HL-60/S4 treated with retinoic acid at 250 ng/mL for 4 days and 3 days (cell line): ENCODE data around the gene STX4.
"Not testable (repeated sequence)": the region's sequence is repeated elsewhere in the genome, so short reads cannot be mapped to it uniquely, and the experiment has no call there.

Experiments
- in situ Hi-C: fragments of 300-500 bp; cut with MboI; formaldehyde crosslinking; loops from 2 replicates; pipeline ENCODE4 v1.7.0; 2022; ENCODE audit warnings: low sequenced_read_pairs

The STX4 gene

DNA sequence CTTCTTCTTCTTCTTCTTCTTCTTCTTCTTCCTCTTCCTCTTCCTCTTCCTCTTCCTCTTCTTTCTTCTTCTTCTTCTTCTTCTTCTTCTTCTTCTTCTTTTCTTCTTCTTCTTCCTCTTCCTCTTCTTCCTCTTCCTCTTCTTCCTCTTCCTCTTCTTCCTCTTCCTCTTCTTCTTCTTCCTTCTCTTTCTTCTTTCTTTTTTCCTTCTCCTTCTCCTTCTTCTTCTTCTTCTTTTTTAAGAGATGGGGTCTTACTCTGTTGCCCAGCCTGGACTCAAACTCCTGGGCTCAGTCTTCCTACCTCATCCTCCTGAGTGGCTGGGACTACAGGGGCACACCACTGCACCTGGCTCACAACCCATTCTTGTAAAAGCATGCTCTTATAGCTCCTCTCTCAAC lies 20.1 kb upstream of the STX4 start:
- in situ Hi-C loops: not testable (repeated sequence)

DNA sequence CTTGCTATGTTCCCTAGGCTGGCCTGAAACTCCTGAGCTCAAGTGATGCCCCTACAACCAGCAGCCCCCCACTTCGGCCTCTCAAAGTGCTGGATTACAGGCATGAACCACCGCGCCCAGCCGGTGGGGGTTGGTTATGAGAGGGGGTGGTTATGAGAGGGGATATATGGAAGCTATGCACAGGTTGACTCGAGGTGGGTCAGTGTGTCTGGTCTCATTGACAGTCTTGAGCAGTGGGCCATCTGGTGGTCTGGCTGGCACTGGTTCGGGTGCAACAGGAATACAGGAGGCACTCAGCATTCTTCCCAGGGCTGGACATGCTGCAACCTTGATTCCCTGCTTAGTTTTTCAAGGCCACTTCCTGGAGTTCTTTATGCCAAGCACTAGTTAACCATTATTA lies 17.3 kb upstream of the STX4 start:
- in situ Hi-C loops: no loop called here

- in situ Hi-C loops: not testable (repeated sequence)
These were observed 15.6 kb upstream of the STX4 start for GRCh38 chr16:31017756-31018155.

DNA sequence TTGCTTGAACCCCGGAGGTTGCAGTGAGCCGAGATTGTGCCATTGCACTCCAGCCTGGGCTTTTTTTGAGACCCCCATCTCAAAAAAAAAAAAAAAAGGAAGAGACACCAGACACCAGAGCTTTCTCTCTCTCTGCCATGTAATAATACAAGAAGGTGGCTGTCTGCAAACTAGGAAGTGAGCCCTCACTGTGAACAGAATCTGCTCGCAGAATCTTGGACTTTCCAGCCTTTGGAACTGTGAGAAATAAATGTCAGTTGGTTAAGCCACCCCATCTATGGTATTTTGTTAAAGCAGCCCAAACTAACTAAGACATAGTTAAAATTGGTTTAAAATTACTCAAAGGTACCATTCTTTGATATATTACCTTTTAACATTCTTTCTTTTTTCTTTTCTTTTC lies 12.8 kb upstream of the STX4 start:
- in situ Hi-C loops: no loop called here

DNA sequence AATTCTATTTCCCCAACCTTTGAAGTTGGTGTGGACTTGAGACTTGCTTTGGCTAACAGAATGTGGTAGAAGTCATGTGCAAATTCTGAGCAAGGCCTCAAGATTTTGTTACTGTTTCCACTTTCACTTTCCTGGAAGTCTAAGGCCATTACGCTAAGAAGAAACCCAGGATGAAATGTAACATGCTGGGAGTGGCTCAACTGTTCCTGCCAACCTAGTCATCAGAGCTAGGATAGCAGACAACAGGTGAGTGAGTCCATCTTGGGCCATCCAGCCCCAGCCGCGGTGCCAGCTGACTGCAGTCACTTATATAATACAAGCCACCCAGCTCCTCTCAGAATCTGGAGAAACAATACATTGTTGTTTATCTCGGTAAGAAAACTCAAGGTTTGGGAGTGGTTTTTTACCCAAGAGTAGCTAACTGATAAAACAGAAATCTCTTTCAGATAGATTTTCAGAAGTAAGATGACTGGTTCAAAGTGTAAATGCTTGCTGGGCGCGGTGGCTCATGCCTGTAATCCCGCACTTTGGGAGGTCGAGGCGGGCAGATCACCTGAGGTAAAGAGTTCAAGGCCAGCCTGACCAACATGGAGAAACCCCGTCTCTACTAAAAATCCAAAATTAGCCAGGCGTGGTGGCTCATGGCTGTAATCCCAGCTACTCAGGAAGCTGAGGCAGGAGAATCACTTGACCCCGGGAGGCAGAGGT lies 10.7 kb upstream of the STX4 start:
- in situ Hi-C loops: no loop called here

GRCh38 chr16:31023252-31023602 lies 10.1 kb upstream of the STX4 start:
- in situ Hi-C loops: no loop called here

DNA sequence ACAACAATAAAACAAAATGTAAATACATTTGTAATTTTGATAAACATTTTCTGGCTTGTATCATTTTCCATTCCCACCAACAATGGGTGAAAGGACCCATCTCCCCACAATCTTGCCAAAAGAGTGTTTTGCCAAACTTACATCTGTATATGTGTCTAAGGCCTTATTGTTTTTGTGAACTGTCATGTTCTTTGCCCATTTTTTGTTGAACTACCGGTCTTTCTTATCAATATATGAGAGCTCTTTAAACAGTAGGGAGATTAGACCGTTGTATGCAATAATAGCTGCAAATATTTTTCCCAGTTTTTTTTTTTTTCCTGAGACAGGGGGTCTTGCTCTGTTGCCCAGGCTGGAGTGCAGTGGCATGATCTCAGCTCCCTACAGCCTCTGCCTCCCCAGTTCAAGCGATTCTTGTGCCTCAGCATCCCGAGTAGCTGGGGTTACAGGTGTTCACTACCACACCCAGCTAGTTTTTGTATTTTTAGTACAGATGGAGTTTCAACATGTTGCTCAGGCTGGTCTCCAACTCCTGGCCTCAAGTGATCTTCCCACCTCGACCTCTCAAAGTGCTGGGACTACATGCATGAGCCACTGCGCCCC lies 9.6 kb upstream of the STX4 start:
- in situ Hi-C loops: no loop called here

GRCh38 chr16:31025339-31025738 lies 8.0 kb upstream of the STX4 start:
- in situ Hi-C loops: no loop called here

DNA sequence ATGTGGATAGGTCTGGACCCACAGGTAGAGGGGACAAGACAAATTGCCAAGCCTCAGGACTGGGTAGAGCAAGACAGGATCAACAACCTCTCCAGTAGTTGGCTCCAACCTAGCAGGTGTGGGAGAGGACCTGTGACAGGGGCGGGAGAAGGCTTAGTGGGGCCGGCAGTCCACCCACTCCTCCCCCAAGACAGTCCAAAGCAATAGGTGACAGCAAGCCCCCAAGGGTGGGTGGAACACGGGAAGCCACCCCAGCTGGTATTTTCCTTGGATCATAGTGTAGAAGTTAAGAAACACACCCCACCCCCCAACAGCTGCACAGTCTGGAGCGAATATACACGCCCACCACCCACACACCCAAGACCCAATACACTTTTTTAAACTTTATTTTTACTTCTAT lies 4.1 kb upstream of the STX4 start:
- in situ Hi-C loops: no loop called here

DNA sequence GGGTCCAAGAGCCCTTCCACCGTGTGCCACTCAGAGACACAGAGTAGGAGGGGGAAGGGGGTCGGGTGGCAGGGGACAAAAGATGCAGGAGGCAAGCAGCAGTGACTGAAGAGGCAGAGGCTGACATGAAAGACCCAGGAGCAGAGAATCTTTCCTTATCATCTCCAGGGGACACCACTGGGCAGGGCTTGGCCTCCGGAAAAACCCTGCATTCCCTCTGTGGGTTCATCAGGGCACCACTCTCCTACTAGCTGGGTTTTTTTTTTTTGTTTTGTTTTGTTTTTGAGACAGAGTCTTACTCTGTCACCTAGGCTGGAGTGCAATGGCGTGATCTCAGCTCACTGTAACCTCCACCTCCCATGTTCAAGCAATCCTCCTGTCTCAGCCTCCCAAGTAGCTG lies 2.1 kb upstream of the STX4 start:
- in situ Hi-C loops: no loop called here

GRCh38 chr16:31033709-31034492 lies 543 bp downstream of the STX4 start:
- in situ Hi-C loops: no loop called here

- in situ Hi-C loops: no loop called here
These were observed 3.3 kb downstream of the STX4 start for GRCh38 chr16:31036691-31037090.

DNA sequence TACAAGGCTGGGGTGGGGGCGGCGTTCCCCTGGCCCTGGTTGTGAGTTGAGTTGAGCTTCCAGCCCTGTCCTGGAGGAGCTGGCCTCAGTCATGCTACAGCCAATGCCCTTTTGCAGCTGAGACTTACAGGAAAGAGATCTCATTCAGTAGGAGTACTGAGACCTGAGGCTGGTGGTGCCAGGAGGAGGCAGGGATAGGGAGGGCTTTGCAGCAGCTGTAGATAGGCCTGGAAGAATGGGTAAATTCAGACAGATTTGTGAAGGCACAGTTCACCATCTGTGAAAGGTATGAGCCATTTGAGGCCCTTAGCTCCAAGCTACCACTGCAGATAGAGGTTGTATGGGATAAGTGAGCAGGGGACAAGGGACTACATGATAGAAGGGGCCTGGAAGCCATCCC lies 5.6 kb downstream of the STX4 start:
- in situ Hi-C loops: no loop called here

GRCh38 chr16:31042866-31043265 lies 9.5 kb downstream of the STX4 start:
- in situ Hi-C loops: no loop called here

GRCh38 chr16:31043352-31043751 lies 10.0 kb downstream of the STX4 start:
- in situ Hi-C loops: no loop called here

- in situ Hi-C loops: no loop called here
These were observed 10.6 kb downstream of the STX4 start for GRCh38 chr16:31043898-31044481.

DNA sequence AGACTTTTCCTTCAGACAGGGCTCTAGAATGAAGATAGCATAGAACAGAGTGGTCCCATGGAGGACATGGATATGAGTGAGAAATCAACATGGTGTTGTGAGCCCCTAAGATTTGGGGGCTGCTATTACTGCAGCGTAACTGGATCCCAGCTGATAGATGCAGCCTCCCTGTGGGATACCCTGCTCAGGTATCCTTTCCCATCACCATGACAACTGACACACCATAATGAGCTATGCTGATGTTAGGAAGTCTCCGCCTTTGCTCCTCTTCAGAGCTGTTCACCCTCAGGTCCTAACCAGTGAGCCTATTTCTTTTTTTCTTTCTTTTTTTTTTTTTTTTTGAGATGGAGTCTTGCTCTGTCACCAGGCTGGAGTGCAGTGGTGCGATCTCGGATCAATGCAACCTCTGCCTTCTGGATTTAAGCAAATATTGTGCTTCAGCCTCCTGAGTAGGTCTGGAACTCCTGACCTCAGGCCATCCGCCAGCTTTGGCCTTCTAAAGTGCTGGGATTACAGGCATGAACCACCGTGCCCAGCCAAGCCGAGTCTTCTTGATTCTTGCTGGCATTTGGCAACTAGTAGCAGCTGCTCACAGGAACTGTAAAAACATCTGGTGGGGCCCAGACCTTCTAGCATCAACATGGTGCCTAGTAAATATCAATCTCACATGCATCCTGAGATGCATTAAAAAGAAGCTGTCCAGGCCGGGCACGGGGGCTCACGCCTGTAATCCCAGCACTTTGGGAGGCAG lies 17.1 kb downstream of the STX4 start:
- in situ Hi-C loops: no loop called here

GRCh38 chr16:31052114-31052513 lies 18.8 kb downstream of the STX4 start:
- in situ Hi-C loops: no loop called here

GRCh38 chr16:31055613-31056012 lies 22.3 kb downstream of the STX4 start:
- in situ Hi-C loops: no loop called here

GRCh38 chr16:31061126-31061812 lies 27.9 kb downstream of the STX4 start:
- in situ Hi-C loops: no loop called here
